DND-41 (cell line): ENCODE data around the gene SERINC5.

Experiments used
- CTCF ChIP-seq: IDR thresholded peaks from 2 replicates; pipeline ENCODE4 v1.5.1; 2012; ENCODE audit warnings: borderline replicate concordance, low read length, moderate library complexity, mild to moderate bottlenecking; ENCODE audit not compliant: poor library complexity, severe bottlenecking; ENCODE audit errors: extremely low read depth
- EZH2 ChIP-seq: IDR thresholded peaks from 3 replicates; pipeline ENCODE4 v1.6.1; 2012; ENCODE audit warnings: borderline replicate concordance, low read depth, mild to moderate bottlenecking, moderate library complexity, low read length, inconsistent platforms; ENCODE audit not compliant: severe bottlenecking

GRCh38 chr5:80207832-80208231 is 48.0 kb downstream of the SERINC5 start:
- TF ChIP-seq CTCF (no peak), EZH2 (no peak)
